C4-2B (cell line): ENCODE data around the gene HSPA5.
A peak's percentile ranks its signal among the peaks of the same experiment; 100 is the strongest.
"Not testable (repeated sequence)": the region's sequence is repeated elsewhere in the genome, so short reads cannot be mapped to it uniquely, and the experiment has no call there.

ENCODE experiments used
- H3K27ac ChIP-seq: fragments of 450-650 bp; 2 replicates; pipeline ENCODE4 v1.5.1; 2017
- ZFX ChIP-seq: fragments of 450-650 bp; IDR thresholded peaks from 2 replicates; pipeline ENCODE4 v1.6.1; 2017
- TF ChIP-seq, protein P1 (sequence below): fragments of 450-650 bp; conservative IDR thresholded peaks from 2 replicates; pipeline ENCODE4 v1.5.1; 2017; ENCODE audit warnings: mild to moderate bottlenecking

HSPA5 gene

DNA sequence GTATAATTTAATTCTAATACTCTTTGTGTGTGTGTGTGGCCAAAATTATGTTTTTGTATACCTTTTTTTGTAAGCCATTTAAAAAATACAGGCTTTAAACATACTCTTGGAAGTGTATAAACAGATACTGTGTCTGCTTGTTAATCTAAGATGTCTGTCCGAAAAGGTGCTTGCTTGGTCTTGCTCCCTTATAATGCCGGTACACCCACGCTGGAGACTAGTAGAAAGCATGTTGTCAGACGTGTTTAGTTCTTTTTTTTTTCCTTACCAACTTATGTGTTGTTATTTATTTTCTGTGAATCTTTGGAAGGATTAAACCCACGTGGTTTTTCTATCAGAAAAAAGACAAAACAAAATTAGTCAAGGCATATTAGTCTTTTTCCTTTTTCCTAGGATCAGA is 29.9 kb upstream of the HSPA5 start:
- TF ChIP-seq, protein P1, sequence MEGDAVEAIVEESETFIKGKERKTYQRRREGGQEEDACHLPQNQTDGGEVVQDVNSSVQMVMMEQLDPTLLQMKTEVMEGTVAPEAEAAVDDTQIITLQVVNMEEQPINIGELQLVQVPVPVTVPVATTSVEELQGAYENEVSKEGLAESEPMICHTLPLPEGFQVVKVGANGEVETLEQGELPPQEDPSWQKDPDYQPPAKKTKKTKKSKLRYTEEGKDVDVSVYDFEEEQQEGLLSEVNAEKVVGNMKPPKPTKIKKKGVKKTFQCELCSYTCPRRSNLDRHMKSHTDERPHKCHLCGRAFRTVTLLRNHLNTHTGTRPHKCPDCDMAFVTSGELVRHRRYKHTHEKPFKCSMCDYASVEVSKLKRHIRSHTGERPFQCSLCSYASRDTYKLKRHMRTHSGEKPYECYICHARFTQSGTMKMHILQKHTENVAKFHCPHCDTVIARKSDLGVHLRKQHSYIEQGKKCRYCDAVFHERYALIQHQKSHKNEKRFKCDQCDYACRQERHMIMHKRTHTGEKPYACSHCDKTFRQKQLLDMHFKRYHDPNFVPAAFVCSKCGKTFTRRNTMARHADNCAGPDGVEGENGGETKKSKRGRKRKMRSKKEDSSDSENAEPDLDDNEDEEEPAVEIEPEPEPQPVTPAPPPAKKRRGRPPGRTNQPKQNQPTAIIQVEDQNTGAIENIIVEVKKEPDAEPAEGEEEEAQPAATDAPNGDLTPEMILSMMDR: no peak
- TF ChIP-seq ZFX: no peak
- no peak overlapping the region for H3K27ac ChIP-seq

DNA sequence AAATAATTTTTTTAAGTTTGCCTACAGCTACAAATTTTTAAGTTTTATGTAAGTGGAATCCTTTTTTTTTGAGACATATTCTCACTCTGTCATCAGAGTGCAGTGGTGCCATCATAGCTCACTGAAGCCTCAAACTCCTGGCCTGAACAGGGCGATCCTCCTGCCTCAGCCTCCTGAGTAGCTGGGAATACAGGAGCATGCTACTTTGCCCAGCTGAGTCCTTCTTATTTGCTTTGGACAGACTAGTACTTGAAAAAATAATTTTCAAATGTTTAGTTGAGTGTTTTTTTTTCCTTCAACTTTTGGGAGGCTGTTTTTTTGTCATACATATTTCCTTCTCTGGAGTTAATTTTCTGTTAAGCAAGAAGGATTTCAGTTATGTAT is 27.9 kb upstream of the HSPA5 start:
- no peak for TF ChIP-seq ZFX
- TF ChIP-seq, protein P1: no peak
- no peak overlapping the region for H3K27ac ChIP-seq

DNA sequence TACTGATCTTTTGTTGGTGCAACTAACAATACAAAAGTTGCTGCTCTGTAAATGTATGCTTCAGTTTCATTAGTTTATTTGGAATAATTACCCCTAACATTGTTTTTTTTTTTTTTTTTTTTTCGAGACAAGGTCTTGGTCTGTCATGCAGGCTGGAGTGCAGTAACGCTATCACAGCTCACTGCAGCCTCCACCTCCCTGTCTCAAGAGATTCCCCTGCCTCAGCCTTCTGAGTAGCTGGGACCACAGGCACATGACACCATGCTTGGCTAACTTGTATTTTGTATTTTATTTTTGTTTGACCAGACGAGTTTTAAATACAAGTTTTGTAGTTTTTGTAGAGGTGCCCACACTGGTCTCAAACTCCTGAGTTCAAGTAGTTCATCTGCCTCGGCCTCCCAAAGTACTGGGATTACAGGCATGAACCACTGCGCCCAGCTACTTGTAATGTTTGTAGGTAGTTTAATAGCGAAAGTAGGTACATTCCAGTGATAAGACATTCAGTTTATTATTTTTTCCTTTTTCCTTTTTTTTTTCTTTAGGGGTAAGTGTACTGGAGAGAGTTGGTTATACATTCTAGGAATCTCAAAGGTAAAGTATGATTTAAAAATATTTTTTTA is 27.4 kb upstream of the HSPA5 start:
- H3K27ac ChIP-seq: no peak overlapping the region
- TF ChIP-seq ZFX: no peak
- TF ChIP-seq, protein P1: no peak

DNA sequence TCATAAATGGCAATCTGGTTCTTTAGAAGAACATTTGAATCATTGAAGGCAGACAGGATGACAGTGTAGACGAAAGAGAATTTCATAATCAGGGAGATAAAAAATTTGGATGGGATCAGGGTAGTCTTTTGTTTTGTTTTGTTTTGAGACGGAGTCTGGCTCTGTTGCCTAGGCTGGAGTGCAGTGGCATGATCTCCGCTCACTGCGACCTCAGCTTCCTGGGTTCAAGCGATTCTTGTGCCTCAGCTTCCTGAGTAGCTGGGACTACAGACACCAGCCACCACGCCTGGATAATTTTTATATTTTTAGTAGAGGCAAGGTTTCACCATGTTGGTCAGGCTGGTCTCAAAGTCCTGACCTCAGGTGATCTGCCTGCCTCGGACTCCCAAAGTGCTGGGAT is 22.9 kb upstream of the HSPA5 start:
- H3K27ac ChIP-seq: not testable (repeated sequence)

DNA sequence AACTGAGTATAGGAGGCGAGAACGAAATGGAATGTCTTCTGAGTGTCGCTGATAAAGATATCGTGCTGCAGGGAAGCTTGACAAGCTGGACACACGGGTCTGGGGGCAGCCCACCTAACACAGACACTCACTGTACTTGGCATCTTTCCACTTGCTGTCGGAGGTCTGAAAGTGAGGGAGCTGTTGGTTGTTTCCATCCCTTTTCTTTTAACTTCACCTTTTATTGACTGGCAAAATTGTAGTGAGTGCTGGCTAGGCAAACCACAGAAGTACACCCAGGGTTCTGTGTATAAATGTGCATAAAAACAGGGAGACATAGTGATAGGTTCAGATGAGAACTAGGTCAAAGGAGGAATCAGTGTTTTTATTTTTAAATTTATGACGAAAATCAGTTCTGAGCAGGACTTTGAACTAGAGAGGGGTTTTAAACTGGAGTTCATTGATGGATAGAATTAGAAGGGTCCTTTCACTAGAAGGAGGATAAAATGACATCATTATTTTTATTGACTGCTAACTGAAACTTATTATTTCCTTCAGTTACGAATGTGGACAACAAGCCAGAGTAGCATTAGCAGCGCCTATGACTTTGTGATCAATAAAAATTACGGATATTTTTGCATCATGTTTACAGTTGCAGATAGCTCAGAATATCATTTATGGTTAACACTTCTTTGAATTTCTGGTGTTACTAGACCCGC is 21.3 kb upstream of the HSPA5 start:
- peak overlapping the region; percentile 80 for H3K27ac ChIP-seq
- TF ChIP-seq ZFX: no peak
- TF ChIP-seq, protein P1: no peak

DNA sequence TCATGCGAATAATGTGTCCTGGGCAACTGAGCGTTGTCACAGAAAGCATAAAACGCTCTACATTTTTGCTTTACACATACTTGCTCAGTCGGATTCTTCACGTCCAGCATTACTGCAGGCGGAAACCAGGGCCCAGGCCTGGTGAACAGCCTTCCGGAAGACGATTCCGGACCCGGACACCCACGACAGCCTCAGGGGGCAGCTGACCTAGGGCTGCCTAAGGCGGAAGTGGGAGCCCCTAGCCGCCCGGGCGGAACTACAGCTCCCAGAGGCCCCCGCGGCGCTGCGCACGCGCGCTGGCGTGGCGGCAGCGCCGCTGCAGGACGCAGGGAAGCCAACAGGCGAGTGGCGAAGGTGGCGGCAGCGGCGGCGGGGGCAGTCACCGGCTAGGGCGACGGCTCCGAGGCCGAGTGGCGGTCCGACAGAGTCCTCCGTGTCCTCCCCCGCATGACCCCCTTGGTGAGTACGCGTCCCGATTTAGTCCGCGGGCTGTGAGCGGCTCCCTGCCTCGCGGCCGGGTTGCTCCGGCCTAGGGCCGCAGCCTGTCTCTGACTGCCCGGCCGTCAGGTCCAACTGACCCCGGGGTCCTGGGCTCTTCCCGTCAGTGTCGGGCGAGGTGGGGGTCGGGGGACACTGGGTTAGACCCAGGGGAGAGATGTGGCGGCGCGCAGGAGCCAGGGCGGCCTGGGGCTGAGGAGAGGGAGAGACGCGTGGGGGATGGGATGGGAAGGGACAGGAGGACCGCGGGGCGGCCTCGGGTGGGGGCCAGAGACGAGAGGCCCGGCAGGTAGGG is 20.6 kb upstream of the HSPA5 start, which contains the start of gene GAPVD1:
TSS of gene GAPVD1 (plus strand) at position 326 of the 793 bp plus-strand sequence. CDS start 37,096 bp downstream, outside the sequence.
- TF ChIP-seq, protein P1: no peak; the same call in 1 of the 2 replicates
- peak; percentile 95; the same call in 1 of the 2 replicates for TF ChIP-seq ZFX
- H3K27ac ChIP-seq: peak within 1 kb of the TSS; percentile 80

DNA sequence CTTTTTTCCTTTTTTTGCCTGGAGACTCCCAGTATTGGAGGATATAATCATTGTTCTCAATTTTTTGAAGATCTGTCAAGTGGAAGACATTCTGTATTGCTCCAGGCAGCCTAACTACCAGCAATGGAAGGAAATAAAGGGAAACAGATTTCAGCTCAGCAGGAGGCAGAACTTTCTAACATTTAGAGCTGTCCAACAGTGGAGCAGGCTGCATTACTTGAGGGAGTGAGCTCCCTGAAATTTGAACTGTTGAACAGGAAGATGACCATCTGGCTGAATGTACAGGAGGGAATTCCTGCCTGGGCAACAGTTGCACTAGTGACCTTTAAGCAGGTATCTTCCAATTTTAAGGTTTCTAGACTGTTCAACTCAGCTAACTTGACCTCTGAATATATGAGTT is 19.4 kb upstream of the HSPA5 start:
- no peak overlapping the region for H3K27ac ChIP-seq
- no peak for TF ChIP-seq ZFX
- TF ChIP-seq, protein P1: no peak
